ENCODE results near the gene BCL11B.

GRCh38 chr14:99260587-99261551 lies 11.1 kb downstream of the BCL11B start:
- no peak for TF ChIP-seq HNF4G (IDR thresholded peaks at IDR 0.05)
- no peak for TF ChIP-seq CTCF (IDR thresholded peaks at IDR 0.05; ENCODE audit: low read depth, low read length, missing input control)

All from liver (tissue), 3 donors.